ENCODE results near the gene SMYD3. TPM values are rescaled to one million over a fixed set of nuclear protein-coding genes. Genes with fewer than 3 reads are reported as not detected.

The SMYD3 gene
- total RNA-seq, 2 donors from 2014 or later: 16.2 to 16.4 TPM

DNA sequence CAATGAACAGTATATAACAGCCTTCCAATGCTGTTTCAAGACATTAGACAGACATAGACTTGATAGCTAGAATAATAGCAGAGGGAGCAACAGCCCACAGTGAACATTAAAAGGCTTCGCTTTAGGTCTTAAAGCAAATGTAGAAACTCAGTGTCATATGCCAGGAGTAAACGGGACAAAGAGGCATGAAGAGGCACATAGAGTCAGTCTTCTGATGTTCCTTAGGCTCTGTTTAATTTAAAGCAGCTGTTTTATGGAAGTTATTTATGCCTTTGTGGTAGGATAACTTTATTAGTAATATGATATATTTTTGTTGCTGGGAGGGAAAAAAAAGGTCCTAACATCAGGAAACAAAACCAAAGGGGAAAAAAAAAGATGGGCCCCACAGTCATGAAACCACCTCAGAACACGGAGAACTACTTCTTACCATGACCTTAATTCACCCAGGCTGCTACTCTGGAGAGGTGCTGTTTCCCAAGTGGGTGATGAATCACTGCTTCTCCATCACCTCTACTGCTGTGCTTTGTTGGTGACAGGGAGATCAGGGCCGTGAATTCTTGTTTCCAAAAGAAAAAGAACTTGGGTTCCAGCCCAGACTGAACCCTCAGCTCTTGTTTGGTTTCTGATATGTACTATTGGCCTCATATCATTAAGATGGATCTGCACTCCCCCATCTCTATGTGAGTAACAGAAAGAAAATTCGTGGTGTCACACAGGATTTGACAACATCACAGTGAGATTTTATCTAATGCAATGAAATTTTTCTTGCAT, 735.4 kb downstream of the SMYD3 start:
- no peak overlapping the region for H3K27ac ChIP-seq

DNA sequence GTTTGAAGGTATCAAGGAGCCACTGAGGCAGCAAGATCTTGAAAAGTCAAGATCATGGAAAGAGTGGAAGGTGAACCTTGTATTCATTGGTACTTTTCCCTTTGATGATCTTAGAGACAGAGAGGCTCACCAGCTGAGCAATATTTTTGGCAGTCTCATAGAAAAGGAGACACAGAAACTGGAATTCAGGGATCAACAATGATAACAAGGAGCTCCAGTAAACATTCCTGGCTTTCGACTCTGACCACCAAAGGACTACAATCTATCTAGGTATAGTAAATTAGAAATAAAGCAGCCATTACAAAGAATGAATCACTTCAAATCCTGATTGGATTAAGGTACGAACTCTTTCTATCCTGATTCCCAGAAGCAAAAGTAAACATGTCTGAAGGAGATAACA, 736.9 kb downstream of the SMYD3 start:
- H3K9ac ChIP-seq (ENCODE audit: low read depth in 2 of 2, low read length in 2 of 2): no peak overlapping the region
- TF ChIP-seq, protein P1, sequence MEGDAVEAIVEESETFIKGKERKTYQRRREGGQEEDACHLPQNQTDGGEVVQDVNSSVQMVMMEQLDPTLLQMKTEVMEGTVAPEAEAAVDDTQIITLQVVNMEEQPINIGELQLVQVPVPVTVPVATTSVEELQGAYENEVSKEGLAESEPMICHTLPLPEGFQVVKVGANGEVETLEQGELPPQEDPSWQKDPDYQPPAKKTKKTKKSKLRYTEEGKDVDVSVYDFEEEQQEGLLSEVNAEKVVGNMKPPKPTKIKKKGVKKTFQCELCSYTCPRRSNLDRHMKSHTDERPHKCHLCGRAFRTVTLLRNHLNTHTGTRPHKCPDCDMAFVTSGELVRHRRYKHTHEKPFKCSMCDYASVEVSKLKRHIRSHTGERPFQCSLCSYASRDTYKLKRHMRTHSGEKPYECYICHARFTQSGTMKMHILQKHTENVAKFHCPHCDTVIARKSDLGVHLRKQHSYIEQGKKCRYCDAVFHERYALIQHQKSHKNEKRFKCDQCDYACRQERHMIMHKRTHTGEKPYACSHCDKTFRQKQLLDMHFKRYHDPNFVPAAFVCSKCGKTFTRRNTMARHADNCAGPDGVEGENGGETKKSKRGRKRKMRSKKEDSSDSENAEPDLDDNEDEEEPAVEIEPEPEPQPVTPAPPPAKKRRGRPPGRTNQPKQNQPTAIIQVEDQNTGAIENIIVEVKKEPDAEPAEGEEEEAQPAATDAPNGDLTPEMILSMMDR (IDR thresholded peaks at IDR 0.05): no peak
- intact Hi-C loops (cut with DNase I): no loop called here
- H3K27me3 ChIP-seq: no peaks in the 10 kb centered on the region
- H3K4me1 ChIP-seq: no peaks in the 10 kb centered on the region
- H3K9me3 ChIP-seq: no peaks in the 10 kb centered on the region
- no peak overlapping the region for H3K27ac ChIP-seq
- H3K4me3 ChIP-seq: no peak overlapping the region
- no peaks in the 10 kb centered on the region for H3K36me3 ChIP-seq
- DNase-seq: no peak

More for the DNA sequence above, 735.4 kb downstream of the SMYD3 start:
- Histone ChIP-seq H3K36me3 (no peaks in the 10 kb centered on the region), H3K4me3 (no peak overlapping the region), H3K4me1 (no peaks in the 10 kb centered on the region), H3K9me3 (no peaks in the 10 kb centered on the region), H3K27me3 (no peaks in the 10 kb centered on the region), H3K9ac (ENCODE audit: low read depth in 2 of 2, low read length in 2 of 2) (no peak overlapping the region)
- TF ChIP-seq, protein P1 (IDR thresholded peaks at IDR 0.05): no peak
- intact Hi-C loops (cut with DNase I): no loop called here
- DNase-seq: no peak

DNA sequence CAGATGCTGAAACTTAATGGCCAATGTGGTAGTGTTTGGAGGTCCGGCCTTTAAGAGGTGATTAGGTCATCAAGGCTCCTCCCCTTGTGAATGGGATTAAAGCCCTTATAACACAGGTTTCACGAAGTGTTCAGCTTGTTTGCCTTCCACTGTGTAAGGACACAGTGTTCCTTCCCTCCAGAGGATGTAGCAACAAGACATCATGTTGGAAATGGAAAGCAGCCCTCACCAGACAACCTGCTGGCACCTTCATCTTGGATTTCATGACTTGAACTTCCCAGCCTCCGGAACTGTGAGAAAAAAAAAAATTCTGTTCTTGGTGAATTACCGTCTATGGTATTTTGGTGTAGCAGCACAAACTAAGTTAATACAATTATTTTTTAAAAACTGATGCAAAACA, 738.5 kb downstream of the SMYD3 start:
- Histone ChIP-seq H3K9ac (ENCODE audit: low read depth in 2 of 2, low read length in 2 of 2) (no peak overlapping the region), H3K4me3 (no peak overlapping the region), H3K27ac (no peak overlapping the region), H3K27me3 (no peaks in the 10 kb centered on the region), H3K36me3 (no peaks in the 10 kb centered on the region), H3K4me1 (no peaks in the 10 kb centered on the region), H3K9me3 (no peaks in the 10 kb centered on the region)
- TF ChIP-seq, protein P1 (IDR thresholded peaks at IDR 0.05): no peak
- DNase-seq: no peak
- intact Hi-C loops (cut with DNase I): no loop called here

DNA sequence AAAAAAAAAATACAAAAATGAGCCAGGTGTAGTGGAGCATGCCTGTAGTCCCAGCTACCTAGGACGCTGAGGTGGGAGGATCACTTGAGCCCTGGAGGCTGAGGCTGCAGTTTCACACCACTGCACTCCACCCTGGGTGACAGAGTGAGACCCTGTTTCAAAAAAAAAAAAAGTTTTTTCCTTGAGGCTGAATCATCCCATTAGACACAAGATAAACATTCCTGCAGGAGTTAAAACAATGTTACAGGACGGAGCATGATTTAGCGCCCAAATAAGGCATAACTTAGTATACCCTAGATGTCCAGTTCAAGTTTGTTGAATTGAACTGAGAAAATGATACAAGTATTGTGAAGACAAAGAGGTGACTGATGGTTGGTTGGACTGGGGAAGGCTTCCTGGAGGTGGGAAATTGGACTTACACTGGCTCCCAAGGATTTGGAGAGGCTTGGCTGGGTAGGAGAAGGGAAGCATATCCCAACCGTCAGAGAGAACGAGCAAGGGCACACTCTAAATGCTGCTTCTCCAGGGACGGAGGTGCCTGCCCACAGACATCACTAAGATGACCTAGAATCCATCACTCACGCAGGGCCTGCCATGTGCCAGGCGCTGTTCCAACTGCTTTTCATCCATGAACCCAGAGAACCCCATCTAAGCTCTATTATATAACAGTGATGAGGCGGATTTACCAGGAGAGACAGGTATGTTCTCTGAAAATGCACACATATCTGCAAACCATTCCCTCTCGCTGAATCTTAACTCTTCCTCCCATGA, 741.7 kb downstream of the SMYD3 start:
- intact Hi-C loops (cut with DNase I): no loop called here
- Histone ChIP-seq H3K4me1 (no peaks in the 10 kb centered on the region), H3K27me3 (no peaks in the 10 kb centered on the region), H3K27ac (no peak overlapping the region), H3K4me3 (no peak overlapping the region), H3K36me3 (no peaks in the 10 kb centered on the region), H3K9ac (ENCODE audit: low read depth in 2 of 2, low read length in 2 of 2) (no peak overlapping the region), H3K9me3 (no peaks in the 10 kb centered on the region)
- TF ChIP-seq, protein P1 (IDR thresholded peaks at IDR 0.05): no peak
- no peak for DNase-seq

DNA sequence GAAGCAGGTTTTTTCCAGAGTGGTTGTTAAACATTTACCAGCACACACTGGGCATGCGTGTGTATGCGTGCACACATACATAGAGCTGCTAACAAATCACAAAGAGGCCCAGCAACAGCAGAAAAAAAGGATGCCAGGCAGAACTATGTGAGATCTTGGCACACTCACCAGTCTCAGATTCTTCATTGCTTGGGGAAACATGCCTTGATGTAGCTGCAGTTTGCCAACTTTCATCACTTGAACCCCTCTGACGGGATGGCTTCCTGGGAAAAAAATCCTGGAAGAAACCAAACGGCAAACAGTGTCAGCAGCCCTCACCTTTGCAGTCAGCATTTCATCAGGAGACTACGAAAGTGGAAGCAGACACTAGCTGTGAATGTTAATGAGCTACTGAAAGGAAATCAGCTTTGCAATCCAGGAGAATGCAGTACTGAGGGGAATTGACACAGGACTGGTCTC, 743.2 kb downstream of the SMYD3 start:
- no peak for DNase-seq
- Histone ChIP-seq H3K9me3 (no peaks in the 10 kb centered on the region), H3K4me1 (no peaks in the 10 kb centered on the region), H3K9ac (ENCODE audit: low read depth in 2 of 2, low read length in 2 of 2) (no peak overlapping the region), H3K27me3 (no peaks in the 10 kb centered on the region), H3K4me3 (no peak overlapping the region), H3K36me3 (no peaks in the 10 kb centered on the region), H3K27ac (no peak overlapping the region)
- TF ChIP-seq, protein P1 (IDR thresholded peaks at IDR 0.05): no peak
- intact Hi-C loops (cut with DNase I): no loop called here
